D341Med (cell line): ENCODE measurements around the gene MED26.
A peak's percentile ranks its signal among the peaks of the same experiment; 100 is the strongest.
"Not testable (repeated sequence)": the region's sequence is repeated elsewhere in the genome, so short reads cannot be mapped to it uniquely, and the experiment has no call there.

Experiments
- DNase-seq: peaks from one replicate; pipeline ENCODE4 v3.0.0; 2012; ENCODE audit warnings: low spot score

The MED26 gene, protein sequence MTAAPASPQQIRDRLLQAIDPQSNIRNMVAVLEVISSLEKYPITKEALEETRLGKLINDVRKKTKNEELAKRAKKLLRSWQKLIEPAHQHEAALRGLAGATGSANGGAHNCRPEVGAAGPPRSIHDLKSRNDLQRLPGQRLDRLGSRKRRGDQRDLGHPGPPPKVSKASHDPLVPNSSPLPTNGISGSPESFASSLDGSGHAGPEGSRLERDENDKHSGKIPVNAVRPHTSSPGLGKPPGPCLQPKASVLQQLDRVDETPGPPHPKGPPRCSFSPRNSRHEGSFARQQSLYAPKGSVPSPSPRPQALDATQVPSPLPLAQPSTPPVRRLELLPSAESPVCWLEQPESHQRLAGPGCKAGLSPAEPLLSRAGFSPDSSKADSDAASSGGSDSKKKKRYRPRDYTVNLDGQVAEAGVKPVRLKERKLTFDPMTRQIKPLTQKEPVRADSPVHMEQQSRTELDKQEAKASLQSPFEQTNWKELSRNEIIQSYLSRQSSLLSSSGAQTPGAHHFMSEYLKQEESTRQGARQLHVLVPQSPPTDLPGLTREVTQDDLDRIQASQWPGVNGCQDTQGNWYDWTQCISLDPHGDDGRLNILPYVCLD

DNA sequence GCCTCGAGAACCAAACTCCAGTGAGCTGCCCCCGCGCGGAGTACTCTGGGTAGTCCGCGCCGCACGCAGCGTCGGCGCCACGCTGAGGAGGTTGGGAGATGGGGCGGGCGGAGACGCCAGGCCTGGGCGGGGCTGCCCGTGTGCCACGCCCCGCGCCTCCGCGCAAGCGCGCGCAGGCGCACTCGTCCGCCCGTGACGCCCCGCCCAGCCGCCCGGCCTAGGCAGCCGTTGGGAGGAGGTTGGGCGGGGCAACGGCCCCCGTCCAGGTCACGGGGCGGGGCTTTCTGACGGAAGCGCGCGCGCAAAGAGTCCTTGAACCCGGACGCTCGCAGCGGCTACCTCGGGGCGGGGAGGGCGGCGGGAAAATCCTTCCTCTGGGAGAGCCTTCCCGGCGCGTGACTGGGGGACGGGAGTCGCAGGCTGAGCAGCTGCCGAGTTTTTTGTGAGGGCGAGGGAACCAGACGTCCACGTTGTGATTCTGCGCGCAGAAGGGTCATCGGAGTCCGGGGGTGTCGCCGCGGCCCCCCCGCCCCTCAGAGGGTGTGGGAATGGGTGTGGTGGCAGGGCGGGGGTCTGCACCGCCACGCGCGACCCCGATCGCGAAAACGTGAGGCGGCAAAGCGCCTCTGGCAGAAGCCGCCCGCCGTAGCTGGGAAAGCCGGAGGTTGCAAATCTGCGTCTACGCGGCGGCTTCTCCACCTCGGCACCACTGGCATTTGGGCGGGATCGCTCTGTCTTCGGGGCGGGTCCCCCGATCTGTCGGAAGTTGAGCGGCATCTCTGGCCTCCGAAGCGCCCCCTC, at the start of gene MED26:
Gene MED26, minus strand, starts transcription at position 22 of the 801 bp plus-strand sequence. CDS start 261 bp downstream, outside the sequence.
- peak; percentile 100 for DNase-seq

DNA sequence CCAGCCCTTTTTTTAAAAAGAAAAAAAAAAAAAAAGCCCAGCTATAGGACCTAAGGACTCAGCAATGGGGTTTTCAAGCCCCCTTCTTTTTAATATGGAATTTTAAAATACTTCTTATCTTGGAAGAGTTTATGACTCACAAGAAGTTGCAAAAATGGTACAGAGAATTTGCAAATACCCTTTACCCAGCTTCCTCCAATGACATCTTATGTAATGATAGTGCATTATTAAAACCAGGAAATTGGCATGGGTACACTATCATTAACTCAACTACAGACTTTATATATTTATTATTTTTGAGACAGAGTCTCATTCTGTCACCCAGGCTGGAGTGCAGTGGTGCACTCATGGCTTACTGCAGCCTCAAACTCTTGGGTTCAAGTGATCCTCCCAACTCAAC, 49.1 kb upstream of the MED26 start:
- DNase-seq, result no peak

DNA sequence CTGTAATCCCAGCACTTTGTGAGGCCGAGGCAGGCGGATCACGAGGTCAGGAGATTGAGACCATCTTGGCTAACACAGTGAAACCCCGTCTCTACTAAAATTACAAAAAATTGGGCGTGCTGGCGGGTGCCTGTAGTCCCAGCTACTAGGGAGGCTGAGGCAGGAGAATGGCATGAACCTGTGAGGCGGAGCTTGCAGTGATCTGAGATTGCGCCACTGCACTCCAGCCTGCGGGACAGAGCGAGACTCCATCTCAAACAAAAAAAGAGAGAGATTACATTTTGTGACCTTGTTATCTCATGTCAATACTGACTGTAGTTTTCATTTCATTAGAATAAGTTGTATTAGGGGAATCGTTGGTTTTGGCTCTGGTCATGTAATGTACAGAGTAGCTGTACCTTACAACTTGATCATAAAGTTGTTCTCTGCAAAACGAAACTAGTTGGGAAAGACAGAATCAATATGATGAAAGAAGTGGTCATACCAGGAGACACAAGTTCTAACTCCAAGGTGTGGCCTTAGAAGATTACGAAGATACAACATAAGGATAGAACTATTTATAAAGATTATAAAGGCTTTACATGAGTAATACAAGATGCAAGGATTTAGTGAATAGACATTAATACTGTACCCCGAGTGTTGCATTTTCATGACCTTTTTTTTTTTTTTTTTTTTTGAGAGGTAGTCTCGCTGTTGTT, 48.2 kb upstream of the MED26 start:
- DNase-seq, result no peak

DNA sequence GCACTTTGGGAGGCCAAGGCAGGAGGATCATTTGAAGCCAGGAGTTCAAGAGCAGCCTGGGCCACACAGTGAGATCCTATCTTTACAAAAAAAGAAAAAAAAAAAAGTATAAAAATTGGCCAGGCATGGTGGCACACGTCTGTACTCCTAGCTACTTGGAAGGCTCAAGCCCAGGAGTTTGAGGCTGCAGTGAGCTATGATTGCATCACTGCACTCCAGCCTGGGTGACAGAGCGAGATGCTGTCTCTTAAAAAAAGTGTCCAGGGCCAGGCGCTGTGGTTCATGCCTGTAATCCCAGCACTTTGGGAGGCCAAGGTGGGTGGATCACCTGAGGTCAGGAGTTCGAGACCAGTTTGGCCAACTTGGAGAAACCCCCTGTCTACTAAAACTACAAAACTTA, 45.8 kb upstream of the MED26 start:
- not testable (repeated sequence) for DNase-seq

DNA sequence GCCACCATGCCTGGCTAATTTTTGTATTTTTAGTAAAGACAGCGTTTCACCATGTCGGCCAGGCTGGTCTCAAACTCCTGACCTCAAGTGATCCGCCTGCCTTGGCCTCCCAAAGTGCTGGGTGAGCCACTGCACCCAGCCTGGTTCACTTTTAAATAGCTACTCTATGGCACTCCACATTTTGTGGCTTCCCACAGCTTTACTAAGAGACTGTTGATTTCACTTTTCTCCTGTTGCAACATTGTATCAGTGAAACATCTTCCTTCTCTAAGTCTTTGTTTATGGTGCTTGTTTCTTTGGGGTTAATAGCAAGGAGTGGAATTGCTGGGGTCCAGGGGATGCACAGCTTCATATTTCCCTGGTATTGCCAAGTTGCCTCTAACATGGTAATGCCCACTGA, 45.2 kb upstream of the MED26 start:
- DNase-seq, result no peak

DNA sequence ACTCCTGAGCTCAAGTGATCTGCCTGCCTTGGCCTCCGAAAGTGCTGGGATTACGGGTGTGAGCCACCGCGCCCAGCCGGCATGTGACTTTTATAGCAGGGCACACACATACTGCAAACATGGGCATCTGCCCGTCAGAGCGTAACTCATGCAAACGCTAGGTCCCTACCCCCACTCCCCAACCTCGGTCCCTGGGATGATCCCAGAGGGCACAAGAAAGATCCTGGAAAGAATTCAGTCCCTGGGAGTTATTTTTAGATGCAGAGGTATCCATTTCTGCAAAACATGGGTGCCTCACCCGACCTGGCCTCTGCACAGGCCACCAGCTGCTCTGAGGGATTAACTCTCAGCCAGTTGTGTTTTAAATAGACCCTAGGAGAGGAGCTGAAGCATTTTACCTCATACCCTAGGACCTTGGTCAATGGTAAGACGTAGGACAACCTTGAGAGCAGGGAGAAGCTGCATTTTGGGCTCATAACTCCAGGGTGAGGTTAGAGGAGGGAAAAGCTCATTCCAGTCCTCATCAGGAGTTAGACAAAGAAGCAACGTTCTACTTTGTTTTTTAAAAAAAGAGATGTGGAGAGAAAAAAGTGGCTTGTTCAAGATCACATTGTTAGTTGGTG, 43.8 kb upstream of the MED26 start:
- peak; percentile 67 for DNase-seq

DNA sequence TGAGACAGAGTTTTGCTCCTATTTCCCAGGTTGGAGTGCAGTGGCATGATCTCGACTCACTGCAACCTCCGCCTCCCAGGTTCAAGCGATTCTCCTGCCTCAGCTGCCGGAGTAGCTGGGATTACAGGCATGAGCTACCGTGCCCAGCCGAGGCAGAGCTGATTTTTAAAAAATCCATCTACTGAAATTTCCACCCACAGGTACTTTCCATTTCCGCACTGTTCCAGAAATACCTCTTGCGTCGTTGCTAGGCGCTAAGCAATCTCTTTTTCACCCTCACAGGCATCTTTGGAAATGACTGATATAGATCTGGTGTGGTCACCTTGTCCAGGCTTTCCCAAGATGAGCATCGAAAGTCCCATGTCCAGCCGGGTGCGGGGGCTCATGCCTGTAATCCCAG, 42.3 kb upstream of the MED26 start:
- DNase-seq, result no peak

DNA sequence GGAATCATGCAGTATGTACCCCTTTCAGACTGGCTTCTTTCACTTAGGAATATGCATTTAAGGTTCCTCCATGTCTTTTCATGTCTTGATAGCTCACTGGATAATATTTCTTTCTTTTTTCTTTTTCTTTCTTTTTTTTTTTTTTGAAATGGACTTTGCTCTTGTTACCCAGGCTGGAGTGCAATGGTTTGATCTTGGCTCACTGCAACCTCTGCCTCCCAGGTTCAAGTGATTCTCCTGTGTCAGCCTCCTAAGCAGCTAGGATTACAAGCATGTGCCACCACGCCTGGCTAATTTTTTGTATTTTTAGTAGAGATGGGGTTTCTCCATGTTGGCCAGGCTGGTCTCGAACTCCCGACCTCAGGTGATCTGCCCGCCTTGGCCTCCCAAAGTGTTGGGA, 40.7 kb upstream of the MED26 start:
- DNase-seq, result not testable (repeated sequence)

DNA sequence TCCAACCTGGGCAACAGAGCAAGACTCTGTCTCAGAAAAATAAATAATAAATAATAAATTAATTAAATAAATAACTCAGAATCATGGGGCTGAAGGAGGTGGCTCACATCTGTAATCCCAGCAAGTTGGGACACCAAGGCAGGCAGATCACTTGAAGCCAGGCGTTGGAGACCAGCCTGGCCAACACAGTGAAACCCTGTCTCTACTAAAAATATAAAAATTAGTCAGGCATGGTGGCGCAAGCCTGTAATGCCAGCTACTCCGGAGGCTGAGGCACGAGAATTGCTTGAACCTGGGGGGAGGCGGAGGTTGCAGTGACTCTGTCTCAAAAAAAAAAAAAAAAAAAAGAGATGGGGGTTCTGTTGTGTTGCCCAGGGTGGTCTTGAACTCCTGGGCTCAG, 40.2 kb upstream of the MED26 start:
- DNase-seq, result no peak

DNA sequence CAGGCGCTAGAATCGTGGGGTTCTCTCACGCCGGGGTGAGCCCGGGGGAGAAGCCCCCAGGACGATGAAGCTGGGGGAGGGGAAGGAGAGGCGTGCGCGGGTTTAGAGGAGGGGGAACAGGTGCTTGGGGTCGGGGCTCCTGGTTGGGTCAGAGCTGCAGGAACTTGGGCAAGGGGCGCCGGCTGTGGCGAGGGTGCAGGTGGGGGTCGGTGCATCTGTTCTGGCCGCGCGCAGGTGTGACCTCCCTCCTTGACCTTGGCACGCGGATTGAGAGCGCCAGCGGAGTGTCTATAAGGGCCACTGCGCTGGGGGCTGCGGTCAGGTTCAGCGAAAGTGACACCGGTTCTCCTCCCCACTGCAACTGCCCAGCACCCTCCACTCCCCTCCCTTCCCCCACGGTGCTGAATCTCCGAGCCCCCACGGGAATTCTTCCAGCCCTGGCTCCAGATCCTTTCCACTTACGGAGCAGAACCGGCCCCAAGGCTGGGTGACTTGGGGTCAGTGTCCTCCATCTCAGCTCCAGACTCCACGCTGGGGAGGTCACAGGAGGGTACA, 33.6 kb upstream of the MED26 start:
- peak; percentile 67 for DNase-seq

DNA sequence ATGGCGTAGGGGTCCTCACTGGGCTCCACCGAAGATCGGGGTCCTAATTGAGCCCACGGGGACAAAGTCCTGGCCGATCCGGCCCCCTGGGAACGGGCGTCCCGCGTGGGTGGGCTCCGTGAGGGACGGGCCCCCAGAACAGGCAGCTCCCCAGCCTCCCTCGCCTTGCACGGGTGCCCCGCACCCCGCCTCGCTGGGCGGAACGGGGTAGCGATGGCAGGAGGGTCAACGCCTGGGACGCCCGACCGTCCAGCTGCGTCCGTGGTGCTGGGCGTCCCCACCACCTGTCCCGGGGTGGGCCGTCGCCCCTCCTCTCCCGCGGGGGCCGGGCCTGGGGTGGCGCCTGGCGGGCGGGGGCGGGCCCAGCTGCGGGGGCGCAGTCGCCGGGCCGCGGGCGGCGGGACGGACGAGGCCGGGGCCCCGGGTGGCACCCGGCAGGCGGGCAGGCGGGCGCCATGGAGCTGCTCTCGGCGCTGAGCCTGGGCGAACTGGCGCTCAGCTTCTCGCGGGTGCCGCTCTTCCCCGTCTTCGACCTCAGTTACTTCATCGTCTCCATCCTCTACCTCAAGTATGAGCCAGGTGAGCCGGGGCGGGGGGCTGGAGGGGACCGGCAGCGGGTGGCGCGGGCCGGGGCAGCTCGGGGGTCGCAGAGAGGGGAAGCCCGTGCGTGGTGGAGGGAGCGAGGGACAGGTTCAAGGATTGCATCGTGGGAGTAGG, 32.9 kb upstream of the MED26 start, which contains the start of gene TMEM38A:
Gene TMEM38A, plus strand, starts transcription at position 377 of the 717 bp plus-strand sequence. Its CDS starts 79 bp downstream, at position 456.
- DNase-seq, result peak; percentile 86

DNA sequence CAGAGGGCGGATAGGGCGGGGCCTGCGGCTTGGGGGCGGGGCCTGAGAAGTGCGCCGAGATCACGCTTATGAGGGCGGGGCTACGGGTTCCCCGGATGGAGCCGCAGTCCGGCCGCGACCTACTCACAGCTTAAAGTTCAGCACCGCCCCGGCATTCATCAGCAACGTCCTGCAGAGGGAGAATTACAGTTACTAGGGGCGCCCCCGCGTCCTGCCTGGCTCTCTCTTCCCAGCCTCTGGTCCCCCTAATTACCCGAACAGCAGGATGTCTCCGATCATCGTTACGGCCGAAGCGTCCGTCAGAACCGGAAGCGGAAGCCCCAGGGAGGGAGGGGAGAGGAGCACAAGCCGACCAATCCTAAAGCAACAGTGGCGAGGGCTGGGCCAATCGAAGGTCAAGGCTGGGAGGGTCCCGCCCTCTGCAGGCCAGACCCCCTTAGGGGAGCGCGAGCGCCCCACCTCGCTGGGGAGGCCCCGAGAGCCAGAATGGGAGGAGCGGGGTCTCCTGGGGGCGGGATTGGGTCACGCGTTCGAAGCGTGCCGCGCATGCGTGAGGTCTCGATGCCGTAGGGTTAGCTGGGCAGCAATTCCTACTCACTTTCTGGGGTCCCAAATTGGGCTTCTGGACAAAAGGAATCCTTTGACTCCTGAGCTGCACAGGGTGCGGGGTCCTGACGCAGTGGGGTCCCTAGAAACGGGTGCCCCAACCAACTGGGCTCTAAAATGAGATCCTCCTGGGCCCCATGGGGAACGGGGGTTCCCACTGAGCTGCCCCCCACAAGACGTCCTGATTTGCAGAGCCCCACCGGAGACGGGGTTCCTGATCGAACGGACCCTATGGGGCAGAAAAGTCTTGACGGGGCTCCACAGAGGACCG, 32.1 kb upstream of the MED26 start, which contains the start of gene SMIM7:
Gene SMIM7, minus strand, starts transcription at position 313 of the 877 bp plus-strand sequence. Its CDS starts 34 bp downstream, at position 279.
- peak; percentile 97 for DNase-seq

DNA sequence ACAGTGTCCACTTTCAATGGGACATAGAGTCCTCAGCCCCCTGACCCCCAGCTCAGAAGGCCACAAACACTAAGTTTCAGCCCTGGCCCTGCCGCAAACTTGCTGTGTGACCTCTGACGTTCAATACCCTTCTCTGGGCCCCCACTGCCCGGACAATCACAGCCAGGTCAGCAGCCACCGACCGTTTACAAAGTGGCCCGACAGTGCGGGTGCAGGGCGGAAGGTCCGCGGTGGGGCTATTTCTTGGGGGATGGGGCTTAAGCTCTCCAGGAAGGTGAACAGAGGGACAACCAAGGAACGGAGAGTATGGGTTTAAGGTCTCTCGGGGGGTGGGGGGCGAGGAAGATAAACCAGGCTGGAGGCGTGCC, 31.4 kb upstream of the MED26 start:
- DNase-seq, result no peak

DNA sequence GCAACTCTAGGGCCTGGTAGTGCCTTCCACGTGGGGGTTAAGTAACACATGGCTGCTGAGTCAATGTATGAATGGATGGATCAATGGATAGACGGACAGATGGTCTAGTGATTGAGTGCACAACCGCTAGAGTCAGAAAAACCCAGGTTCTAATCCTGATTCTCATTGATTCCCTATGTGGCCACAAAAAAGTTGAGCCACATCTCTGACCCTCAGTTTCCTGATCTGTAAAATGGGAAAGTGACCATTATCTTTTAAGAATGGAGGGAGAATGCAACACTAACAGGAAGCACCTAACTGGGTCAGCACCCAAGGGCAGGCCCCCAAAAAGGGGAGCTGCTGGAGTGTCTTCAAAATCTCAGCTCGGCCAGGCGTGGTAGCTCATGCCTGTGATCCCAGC, 29.4 kb upstream of the MED26 start:
- DNase-seq, result no peak

DNA sequence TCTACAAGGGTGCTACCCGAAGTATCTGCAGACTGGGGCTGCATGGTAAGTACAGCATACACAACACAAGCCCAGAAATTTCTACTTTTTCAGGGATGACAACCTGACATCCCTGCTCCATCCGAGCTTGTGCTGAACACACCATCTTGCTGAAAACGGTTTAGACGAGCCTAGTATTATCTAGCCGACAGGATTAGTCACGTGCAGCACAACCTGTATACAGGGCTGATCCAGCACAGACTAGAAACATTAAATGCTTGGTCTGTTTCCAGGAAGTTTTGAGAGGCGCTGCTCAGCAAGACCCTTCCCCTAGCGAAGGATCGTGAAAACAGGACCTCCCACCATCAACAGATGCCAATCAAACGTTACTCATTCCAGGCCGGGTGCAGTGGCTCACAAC, 27.7 kb upstream of the MED26 start:
- DNase-seq, result peak; percentile 62

DNA sequence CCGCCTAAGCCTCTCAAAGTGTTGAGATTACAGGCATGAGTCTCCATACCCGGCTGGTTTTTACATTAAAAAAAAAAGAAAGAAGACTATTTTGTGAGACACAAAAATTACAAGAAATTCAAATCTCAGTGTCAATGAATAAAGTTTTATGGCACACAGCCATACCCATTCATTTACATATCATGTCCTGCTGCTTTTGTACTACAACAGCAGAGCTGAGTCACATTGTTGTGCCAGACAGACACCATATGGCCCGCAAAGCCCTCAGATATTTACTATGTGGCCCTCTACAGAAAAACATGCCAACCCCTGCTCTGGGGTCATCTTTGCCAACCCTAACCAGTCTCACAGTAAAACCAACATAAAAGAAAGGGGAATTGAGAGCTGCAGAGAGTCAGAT, 26.6 kb upstream of the MED26 start:
- peak; percentile 46 for DNase-seq

DNA sequence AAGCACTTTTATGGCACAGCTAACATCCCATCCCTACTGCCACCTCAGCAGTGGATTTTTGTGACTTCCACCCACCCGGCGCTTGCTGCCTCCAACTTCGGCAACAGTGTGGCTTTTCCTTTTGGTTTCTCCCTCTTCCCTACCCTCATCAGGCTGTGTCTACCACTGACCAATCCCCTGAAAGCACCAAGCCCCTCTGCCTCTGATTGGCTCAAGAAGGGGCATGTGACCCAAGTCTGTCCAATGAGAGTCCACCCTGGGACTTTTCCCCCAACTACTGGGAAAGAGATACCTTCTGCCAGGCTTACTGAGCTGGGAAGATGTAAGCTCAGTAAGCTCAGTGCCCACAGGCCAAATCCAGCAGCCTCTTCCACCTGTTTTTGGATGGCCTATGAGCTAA, 26.1 kb upstream of the MED26 start:
- DNase-seq, result peak; percentile 55

DNA sequence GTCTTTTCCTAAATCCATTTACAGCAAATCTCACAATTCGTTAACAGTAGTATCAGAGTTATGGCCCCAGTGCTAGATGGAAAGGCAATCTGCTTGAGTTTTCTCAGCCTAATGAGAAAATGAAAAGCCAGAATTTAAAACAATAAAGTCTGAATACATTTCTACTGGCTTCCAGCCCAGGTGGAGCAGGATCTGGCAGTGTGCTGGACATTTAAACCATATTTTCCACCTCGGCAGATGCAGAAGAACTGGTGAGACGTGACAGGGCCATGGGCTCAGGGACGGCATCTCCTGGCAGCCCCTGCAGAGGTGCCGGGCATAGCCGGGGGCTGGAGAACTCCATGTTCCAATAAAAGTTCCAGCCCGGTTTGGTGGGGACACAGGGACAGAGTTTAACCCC, 24.9 kb upstream of the MED26 start:
- no peak for DNase-seq

DNA sequence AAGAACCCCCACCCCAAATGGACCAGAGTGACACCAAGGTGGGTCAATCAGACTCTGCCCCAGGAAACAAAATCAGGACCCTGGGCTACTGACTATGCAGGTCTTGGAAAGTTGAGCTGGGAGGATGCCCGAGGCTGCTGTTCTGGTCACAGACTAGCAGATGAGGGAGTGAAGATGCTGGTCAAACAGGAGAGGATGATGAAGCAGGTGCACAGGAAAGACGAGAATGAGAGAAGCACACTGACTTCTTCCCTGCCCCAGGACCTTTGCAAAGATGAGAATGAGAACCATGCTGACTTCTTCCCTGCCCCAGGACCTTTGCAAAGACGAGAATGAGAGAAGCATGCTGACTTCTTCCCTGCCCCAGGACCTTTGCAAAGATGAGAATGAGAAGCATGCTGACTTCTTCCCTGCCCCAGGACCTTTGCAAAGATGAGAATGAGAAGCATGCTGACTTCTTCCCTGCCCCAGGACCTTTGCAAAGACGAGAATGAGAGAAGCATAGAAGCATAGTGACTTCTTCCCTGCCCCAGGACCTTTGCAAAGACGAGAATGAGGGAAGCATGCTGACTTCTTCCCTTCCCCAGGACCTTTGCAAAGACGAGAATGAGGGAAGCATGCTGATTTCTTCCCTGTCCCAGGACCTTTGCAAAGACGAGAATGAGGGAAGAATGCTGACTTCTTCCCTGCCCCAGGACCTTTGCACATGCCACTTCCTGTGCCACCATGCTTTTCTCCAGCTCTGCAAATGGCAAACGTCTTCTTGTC, 23.6 kb upstream of the MED26 start:
- DNase-seq, result not testable (repeated sequence)
